ENCODE data around the gene POLK. TPM values are rescaled to one million over a fixed set of nuclear protein-coding genes. Genes with fewer than 3 reads are reported as not detected.
"Not testable (repeated sequence)": the region's sequence is repeated elsewhere in the genome, so short reads cannot be mapped to it uniquely, and the experiment has no call there.

The POLK gene
- polyA plus RNA-seq, 3 donors from 2014 or later: 8.0 to 17.3 (median 11.7) TPM

GRCh38 chr5:75536694-75537360 lies 25.1 kb downstream of the POLK start:
- Mint-ChIP-seq H3K9me3 (peaks cover 3 to 15% (median 8%) of the 10 kb centered on the region in 6 donors), H3K4me3 (no peak overlapping the region), H3K27ac (no peak overlapping the region), H3K36me3 (peaks cover 19 to 30% (median 28%) of the 10 kb centered on the region in 3 donors), H3K4me1 (peaks cover 12 to 16% of the 10 kb centered on the region in 2 donors), H3K27me3 (ENCODE audit: low read depth in 3 of 3) (peaks cover 0 to 5% (median 2%) of the 10 kb centered on the region in 3 donors)
- no peak for DNase-seq

- Mint-ChIP-seq H3K27me3 (ENCODE audit: low read depth in 3 of 3) (peaks cover 0 to 2% (median 2%) of the 10 kb centered on the region in 3 donors), H3K4me3 (no peak overlapping the region), H3K9me3 (peaks cover 3 to 15% (median 8%) of the 10 kb centered on the region in 6 donors), H3K36me3 (peaks cover 14 to 25% (median 23%) of the 10 kb centered on the region in 3 donors), H3K27ac (no peak overlapping the region), H3K4me1 (peaks cover 12 to 16% of the 10 kb centered on the region in 2 donors)
- DNase-seq: no peak
Observed at GRCh38 chr5:75538211-75538610, 26.5 kb downstream of the POLK start.

GRCh38 chr5:75545131-75545530 lies 33.4 kb downstream of the POLK start:
- H3K36me3 Mint-ChIP-seq: peaks cover 0 to 2% (median 0%) of the 10 kb centered on the region in 3 donors
- H3K4me1 Mint-ChIP-seq: no peaks in the 10 kb centered on the region
- no peak overlapping the region for H3K27ac Mint-ChIP-seq
- DNase-seq: no peak
- H3K4me3 Mint-ChIP-seq: no peak overlapping the region
- no peaks in the 10 kb centered on the region for H3K27me3 Mint-ChIP-seq (ENCODE audit: low read depth in 3 of 3)
- H3K9me3 Mint-ChIP-seq: no peaks in the 10 kb centered on the region

- no peak for DNase-seq
- H3K9me3 Mint-ChIP-seq: no peaks in the 10 kb centered on the region
- no peaks in the 10 kb centered on the region for H3K4me1 Mint-ChIP-seq
- peaks cover 0 to 9% (median 0%) of the 10 kb centered on the region in 3 donors for H3K36me3 Mint-ChIP-seq
- H3K4me3 Mint-ChIP-seq: no peak overlapping the region
- no peaks in the 10 kb centered on the region for H3K27me3 Mint-ChIP-seq (ENCODE audit: low read depth in 3 of 3)
- no peak overlapping the region for H3K27ac Mint-ChIP-seq
Observed at GRCh38 chr5:75546830-75547229, 35.1 kb downstream of the POLK start.

- no peaks in the 10 kb centered on the region for H3K9me3 Mint-ChIP-seq
- H3K27me3 Mint-ChIP-seq (ENCODE audit: low read depth in 3 of 3): no peaks in the 10 kb centered on the region
- H3K4me1 Mint-ChIP-seq: no peaks in the 10 kb centered on the region
- peaks cover 0 to 9% (median 0%) of the 10 kb centered on the region in 3 donors for H3K36me3 Mint-ChIP-seq
- H3K4me3 Mint-ChIP-seq: no peak overlapping the region
- DNase-seq: no peak
- no peak overlapping the region for H3K27ac Mint-ChIP-seq
Observed at GRCh38 chr5:75547812-75548211, 36.1 kb downstream of the POLK start.

- Mint-ChIP-seq H3K4me3 (no peak overlapping the region), H3K4me1 (no peaks in the 10 kb centered on the region), H3K27me3 (ENCODE audit: low read depth in 3 of 3) (no peaks in the 10 kb centered on the region), H3K27ac (no peak overlapping the region), H3K9me3 (no peaks in the 10 kb centered on the region), H3K36me3 (peaks cover 8 to 23% (median 15%) of the 10 kb centered on the region in 3 donors)
- DNase-seq: no peak
Observed at GRCh38 chr5:75550597-75550996, 38.9 kb downstream of the POLK start.

GRCh38 chr5:75551471-75551870 lies 39.8 kb downstream of the POLK start:
- no peaks in the 10 kb centered on the region for H3K27me3 Mint-ChIP-seq (ENCODE audit: low read depth in 3 of 3)
- DNase-seq: no peak
- no peaks in the 10 kb centered on the region for H3K4me1 Mint-ChIP-seq
- no peak overlapping the region for H3K27ac Mint-ChIP-seq
- H3K4me3 Mint-ChIP-seq: no peak overlapping the region
- H3K9me3 Mint-ChIP-seq: no peaks in the 10 kb centered on the region
- H3K36me3 Mint-ChIP-seq: peaks cover 8 to 23% (median 15%) of the 10 kb centered on the region in 3 donors

GRCh38 chr5:75552764-75553163 lies 41.1 kb downstream of the POLK start:
- H3K27ac Mint-ChIP-seq: no peak overlapping the region
- no peaks in the 10 kb centered on the region for H3K9me3 Mint-ChIP-seq
- peaks cover 0 to 7% of the 10 kb centered on the region in 2 donors for H3K4me1 Mint-ChIP-seq
- no peak overlapping the region for H3K4me3 Mint-ChIP-seq
- H3K36me3 Mint-ChIP-seq: peaks cover 15 to 30% (median 22%) of the 10 kb centered on the region in 3 donors
- H3K27me3 Mint-ChIP-seq (ENCODE audit: low read depth in 3 of 3): peaks cover 0 to under 1% (median 0%) of the 10 kb centered on the region in 3 donors
- DNase-seq: no peak

GRCh38 chr5:75553358-75553757 lies 41.7 kb downstream of the POLK start:
- Mint-ChIP-seq H3K9me3 (no peaks in the 10 kb centered on the region), H3K4me1 (peaks cover 0 to 8% of the 10 kb centered on the region in 2 donors), H3K36me3 (peaks cover 19 to 30% (median 22%) of the 10 kb centered on the region in 3 donors), H3K4me3 (no peak overlapping the region), H3K27me3 (ENCODE audit: low read depth in 3 of 3) (peaks cover 0 to 2% (median 0%) of the 10 kb centered on the region in 3 donors), H3K27ac (no peak overlapping the region)
- no peak for DNase-seq

GRCh38 chr5:75558221-75558620 lies 46.5 kb downstream of the POLK start:
- peaks cover 0 to 2% (median 0%) of the 10 kb centered on the region in 3 donors for H3K27me3 Mint-ChIP-seq (ENCODE audit: low read depth in 3 of 3)
- H3K4me3 Mint-ChIP-seq: no peak overlapping the region
- H3K27ac Mint-ChIP-seq: no peak overlapping the region

GRCh38 chr5:75558981-75559632 lies 47.4 kb downstream of the POLK start:
- peaks cover 6 to 16% (median 9%) of the 10 kb centered on the region in 6 donors for H3K9me3 Mint-ChIP-seq
- DNase-seq: no peak
- H3K36me3 Mint-ChIP-seq: peaks cover 20 to 39% (median 32%) of the 10 kb centered on the region in 3 donors
- H3K4me1 Mint-ChIP-seq: peaks cover 10 to 25% of the 10 kb centered on the region in 2 donors
- no peak overlapping the region for H3K4me3 Mint-ChIP-seq
- H3K27me3 Mint-ChIP-seq (ENCODE audit: low read depth in 3 of 3): peaks cover 0 to 3% (median under 1%) of the 10 kb centered on the region in 3 donors
- H3K27ac Mint-ChIP-seq: peak overlapping the region in 1 of 6 donors; percentile 62

More at GRCh38 chr5:75558221-75558620, 46.5 kb downstream of the POLK start:
- DNase-seq: no peak
- Mint-ChIP-seq H3K4me1 (peaks cover 7 to 18% of the 10 kb centered on the region in 2 donors), H3K9me3 (peaks cover 0 to 7% (median under 1%) of the 10 kb centered on the region in 6 donors), H3K36me3 (peaks cover 19 to 33% (median 28%) of the 10 kb centered on the region in 3 donors)

- DNase-seq; H3K27me3 Mint-ChIP-seq (ENCODE audit: low read depth in 3 of 3); H3K27ac Mint-ChIP-seq; H3K4me3 Mint-ChIP-seq: not testable (repeated sequence)
- Mint-ChIP-seq H3K4me1 (peaks cover 10 to 34% of the 10 kb centered on the region in 2 donors), H3K36me3 (peaks cover 18 to 37% (median 32%) of the 10 kb centered on the region in 3 donors), H3K9me3 (peaks cover 8 to 19% (median 13%) of the 10 kb centered on the region in 6 donors)
Observed at GRCh38 chr5:75560655-75561054, 49.0 kb downstream of the POLK start.

- not testable (repeated sequence) for H3K4me3 Mint-ChIP-seq; H3K27me3 Mint-ChIP-seq (ENCODE audit: low read depth in 3 of 3); DNase-seq; H3K27ac Mint-ChIP-seq
- peaks cover 21 to 35% of the 10 kb centered on the region in 2 donors for H3K4me1 Mint-ChIP-seq
- H3K36me3 Mint-ChIP-seq: peaks cover 15 to 33% (median 26%) of the 10 kb centered on the region in 3 donors
- peaks cover 8 to 19% (median 13%) of the 10 kb centered on the region in 6 donors for H3K9me3 Mint-ChIP-seq
Observed at GRCh38 chr5:75565991-75566709, 54.5 kb downstream of the POLK start.
